MCF 10A (cell line): ENCODE measurements around the gene IVD. TPM values are rescaled to one million over a fixed set of nuclear protein-coding genes. Genes with fewer than 3 reads are reported as not detected.

Experiments
- BruUV-seq: library from RNA; stranded (reverse); fragments of 400-500 nt; replicated peaks from 2 replicates; lab custom pipeline; 2021; lab: Mats Ljungman, UMichigan
- CTCF ChIA-PET: fragments of 300-600 bp; sonication (Branson Sonifier 250); formaldehyde crosslinking; extraction: SDS; loops from one replicate; lab custom pipeline; 2021; ENCODE audit warnings: antibody characterized with exemption, inconsistent platforms; lab: Yijun Ruan, JAX
- POLR2A ChIA-PET: fragments of 300-600, 350-650 bp; sonication (Branson Sonifier 250); formaldehyde crosslinking; extraction: SDS; loops from one replicate; lab custom pipeline; 2020; ENCODE audit warnings: antibody characterized with exemption, inconsistent platforms; lab: Yijun Ruan, JAX
- DNase-seq: peaks from one replicate; pipeline ENCODE4 v3.0.0-alpha.2; 2018; ENCODE audit not compliant: unreplicated experiment
- H3K27ac Mint-ChIP-seq: one replicate; pipeline ENCODE4 v1.8.0; 2022; ENCODE audit warnings: mild to moderate bottlenecking, low read depth, mixed read lengths; ENCODE audit not compliant: unreplicated experiment
- H3K27me3 Mint-ChIP-seq: one replicate; pipeline ENCODE4 v1.8.0; 2022; ENCODE audit warnings: mixed read lengths; ENCODE audit not compliant: insufficient read depth, unreplicated experiment
- H3K36me3 Mint-ChIP-seq: one replicate; pipeline ENCODE4 v1.8.0; 2022; ENCODE audit warnings: mild to moderate bottlenecking, moderate library complexity, mixed read lengths; ENCODE audit not compliant: insufficient read depth, unreplicated experiment
- H3K4me1 Mint-ChIP-seq: one replicate; pipeline ENCODE4 v1.8.0; 2022; ENCODE audit warnings: mixed read lengths; ENCODE audit not compliant: insufficient read depth, unreplicated experiment
- H3K4me3 Mint-ChIP-seq: one replicate; pipeline ENCODE4 v1.8.0; 2022; ENCODE audit warnings: mild to moderate bottlenecking, moderate library complexity, mixed read lengths; ENCODE audit not compliant: unreplicated experiment
- H3K9me3 Mint-ChIP-seq: one replicate; pipeline ENCODE4 v1.8.0; 2022; ENCODE audit warnings: mixed read lengths; ENCODE audit not compliant: unreplicated experiment
- intact Hi-C: fragments of 100-400 bp; cut with micrococcal nuclease; formaldehyde crosslinking; loops from 2 replicates; pipeline ENCODE4 v1.14.1; 2022
- total RNA-seq: library from RNA; stranded (reverse); gene quantifications from 2 replicates; pipeline ENCODE4 v1.2.3, GENCODE V29; 2022
- TF ChIP-seq, protein P1 (sequence below): fragments of 200-600 bp; IDR thresholded peaks from one replicate; pipeline ENCODE4 v1.8.0; 2022; ENCODE audit warnings: antibody characterized with exemption, mild to moderate bottlenecking; ENCODE audit not compliant: unreplicated experiment

IVD gene
- total RNA-seq, 1 experiment from 2014 or later, result 61.6 TPM

DNA sequence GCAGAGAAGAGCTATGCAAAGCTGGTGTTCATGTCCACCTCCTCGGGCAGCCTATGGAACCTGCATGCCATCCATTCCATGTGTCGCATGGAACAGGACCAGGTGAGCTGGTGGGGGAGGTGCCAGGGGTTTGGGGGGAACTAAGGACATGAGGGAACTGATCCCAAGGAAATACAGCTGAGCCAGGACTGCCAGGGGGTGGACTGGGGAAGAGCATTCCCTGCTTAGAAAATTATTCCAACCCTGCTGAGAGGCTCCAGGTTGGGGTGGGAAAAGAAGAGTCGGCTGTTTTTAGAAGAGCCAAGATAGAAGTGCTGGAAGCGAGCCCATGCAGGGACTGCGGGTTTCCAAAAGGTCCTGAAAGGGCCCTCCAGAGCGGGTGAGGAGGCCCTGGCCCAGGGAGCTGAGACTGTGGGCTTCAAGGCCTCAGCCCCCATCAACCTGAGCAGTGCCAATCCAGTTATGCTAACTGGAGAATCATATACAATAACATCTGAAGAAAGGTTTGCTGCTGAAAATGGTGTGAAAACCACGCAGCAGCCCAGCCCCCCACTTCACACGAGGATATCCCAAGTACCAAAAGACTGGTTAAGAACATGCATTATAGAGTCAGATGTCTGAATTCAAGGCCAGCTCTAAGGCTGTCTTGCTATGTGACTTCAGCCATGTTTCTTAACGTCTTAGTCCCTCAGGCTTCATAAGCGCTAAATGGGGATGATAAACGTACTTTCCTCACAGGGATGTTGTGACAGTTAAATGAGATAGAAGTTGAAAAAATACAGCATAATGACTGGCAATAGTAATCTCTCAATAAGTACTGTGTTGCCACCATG lies 39.8 kb upstream of the IVD start:
- H3K4me1 Mint-ChIP-seq, result peaks cover 6% of the 10 kb centered on the region
- H3K27ac Mint-ChIP-seq, result no peak overlapping the region
- peaks cover 7% of the 10 kb centered on the region for H3K36me3 Mint-ChIP-seq
- H3K4me3 Mint-ChIP-seq, result no peak overlapping the region
- ChIA-PET POLR2A (interaction anchor here (0.6 to 1.6 kb wide), 5 partner anchors 22 to 39 kb away, joined by 3 to 6 read pairs (median 4); no protein-coding TSS in a partner anchor), CTCF (interaction anchor here (0.6 to 8.1 kb wide), 17 partner anchors 8 to 288 kb away, joined by 3 to 112 read pairs (median 6); partner anchors contain the start of genes CCDC9B and DISP2)
- intact Hi-C loops, result no loop called here
- H3K27me3 Mint-ChIP-seq, result no peaks in the 10 kb centered on the region
- no peaks in the 10 kb centered on the region for H3K9me3 Mint-ChIP-seq
- BruUV-seq, result no TSS peak
- DNase-seq, result no peak
- TF ChIP-seq, protein P1, sequence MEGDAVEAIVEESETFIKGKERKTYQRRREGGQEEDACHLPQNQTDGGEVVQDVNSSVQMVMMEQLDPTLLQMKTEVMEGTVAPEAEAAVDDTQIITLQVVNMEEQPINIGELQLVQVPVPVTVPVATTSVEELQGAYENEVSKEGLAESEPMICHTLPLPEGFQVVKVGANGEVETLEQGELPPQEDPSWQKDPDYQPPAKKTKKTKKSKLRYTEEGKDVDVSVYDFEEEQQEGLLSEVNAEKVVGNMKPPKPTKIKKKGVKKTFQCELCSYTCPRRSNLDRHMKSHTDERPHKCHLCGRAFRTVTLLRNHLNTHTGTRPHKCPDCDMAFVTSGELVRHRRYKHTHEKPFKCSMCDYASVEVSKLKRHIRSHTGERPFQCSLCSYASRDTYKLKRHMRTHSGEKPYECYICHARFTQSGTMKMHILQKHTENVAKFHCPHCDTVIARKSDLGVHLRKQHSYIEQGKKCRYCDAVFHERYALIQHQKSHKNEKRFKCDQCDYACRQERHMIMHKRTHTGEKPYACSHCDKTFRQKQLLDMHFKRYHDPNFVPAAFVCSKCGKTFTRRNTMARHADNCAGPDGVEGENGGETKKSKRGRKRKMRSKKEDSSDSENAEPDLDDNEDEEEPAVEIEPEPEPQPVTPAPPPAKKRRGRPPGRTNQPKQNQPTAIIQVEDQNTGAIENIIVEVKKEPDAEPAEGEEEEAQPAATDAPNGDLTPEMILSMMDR, result no peak

DNA sequence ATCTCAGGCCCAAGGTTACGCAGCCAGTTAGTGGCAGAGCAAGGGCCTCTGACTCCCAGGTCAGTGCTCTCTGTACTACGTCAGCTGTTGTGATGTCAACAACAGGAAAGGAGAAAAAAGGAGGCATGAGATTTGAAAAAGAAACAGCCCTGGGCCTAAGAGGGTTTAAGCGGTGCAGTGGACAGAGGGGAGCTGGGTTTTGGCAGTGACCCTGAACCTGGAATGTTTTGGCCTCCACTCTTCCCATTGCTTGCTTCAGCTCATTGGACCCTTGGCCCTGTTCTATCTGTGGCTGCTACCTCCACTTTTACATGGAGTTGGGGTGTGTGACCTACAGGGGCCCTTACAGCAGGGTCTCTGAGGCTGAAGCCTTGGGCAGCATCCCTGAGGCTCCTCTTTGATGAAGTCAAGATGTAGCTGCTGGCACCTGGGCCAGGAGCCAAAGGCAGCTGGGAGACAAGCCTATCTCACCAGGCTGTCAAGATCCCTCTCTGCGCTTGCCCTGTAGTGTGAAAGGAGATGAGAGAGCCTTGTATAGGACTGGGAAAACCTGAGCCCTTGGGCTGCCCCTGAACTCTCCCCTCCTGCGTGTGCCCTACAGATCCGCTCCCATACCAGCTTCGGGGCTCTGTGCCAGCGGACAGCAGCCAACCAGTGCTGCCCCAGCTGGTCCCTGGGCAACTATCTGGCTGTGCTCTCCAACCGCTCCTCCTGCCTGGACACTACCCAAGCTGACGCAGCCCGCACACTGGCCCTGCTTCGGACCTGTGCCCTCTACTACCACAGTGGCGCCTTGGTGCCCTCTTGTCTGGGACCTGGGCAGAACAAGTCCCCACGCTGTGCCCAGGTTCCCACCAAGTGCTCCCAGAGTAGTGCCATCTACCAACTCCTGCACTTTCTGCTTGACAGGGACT lies 38.9 kb upstream of the IVD start:
- ChIA-PET CTCF (interaction anchor here (0.6 to 8.1 kb wide), 22 partner anchors 9 to 289 kb away, joined by 3 to 112 read pairs (median 10); partner anchors contain the start of genes CCDC9B, DISP2 and KNSTRN), POLR2A (interaction anchor here (0.6 to 1.6 kb wide), 5 partner anchors 22 to 44 kb away, joined by 3 to 7 read pairs (median 4); no protein-coding TSS in a partner anchor)
- peaks cover 6% of the 10 kb centered on the region for H3K4me1 Mint-ChIP-seq
- peaks cover 7% of the 10 kb centered on the region for H3K36me3 Mint-ChIP-seq
- DNase-seq, result no peak
- H3K9me3 Mint-ChIP-seq, result no peaks in the 10 kb centered on the region
- intact Hi-C loops, result no loop called here
- no peak overlapping the region for H3K4me3 Mint-ChIP-seq
- BruUV-seq, result no TSS peak
- H3K27ac Mint-ChIP-seq, result no peak overlapping the region
- TF ChIP-seq, protein P1, result no peak
- H3K27me3 Mint-ChIP-seq, result no peaks in the 10 kb centered on the region

DNA sequence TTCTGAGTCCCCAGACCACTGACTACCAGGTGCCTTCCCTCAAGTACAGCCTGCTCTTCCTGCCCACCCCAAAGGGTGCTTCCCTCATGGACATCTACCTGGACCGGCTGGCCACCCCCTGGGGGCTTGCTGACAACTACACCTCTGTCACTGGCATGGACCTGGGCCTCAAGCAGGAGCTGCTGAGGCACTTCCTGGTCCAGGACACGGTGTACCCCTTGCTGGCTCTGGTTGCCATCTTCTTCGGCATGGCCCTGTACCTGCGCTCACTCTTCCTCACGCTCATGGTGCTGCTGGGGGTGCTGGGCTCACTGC lies 38.3 kb upstream of the IVD start:
- TF ChIP-seq, protein P1, result no peak
- no TSS peak for BruUV-seq
- ChIA-PET POLR2A (interaction anchor here (0.8 to 2.8 kb wide), 6 partner anchors 12 to 150 kb away, joined by 3 to 10 read pairs (median 5); partner anchors contain the start of gene KNSTRN), CTCF (interaction anchor here (0.7 to 8.1 kb wide), 26 partner anchors 10 to 320 kb away, joined by 3 to 112 read pairs (median 10); partner anchors contain the start of genes CCDC9B, DISP2, INAFM2 and KNSTRN)
- H3K9me3 Mint-ChIP-seq, result no peaks in the 10 kb centered on the region
- H3K27me3 Mint-ChIP-seq, result no peaks in the 10 kb centered on the region
- H3K27ac Mint-ChIP-seq, result peak overlapping the region; percentile 91
- peaks cover 7% of the 10 kb centered on the region for H3K36me3 Mint-ChIP-seq
- intact Hi-C loops, result no loop called here
- no peak for DNase-seq
- H3K4me3 Mint-ChIP-seq, result peak overlapping the region; percentile 64
- peaks cover 6% of the 10 kb centered on the region for H3K4me1 Mint-ChIP-seq
